ENCODE results near the gene TENM4. TPM values are rescaled to one million over a fixed set of nuclear protein-coding genes. Genes with fewer than 3 reads are reported as not detected.

TENM4 gene
- total and polyA plus RNA-seq, 2 of the 8 experiments (the other 6 are each of a cell fraction or from before 2014, with no cell fraction given), result 3.5 to 7.2 TPM

- Histone ChIP-seq H2BK12ac (ENCODE audit: low read depth, low read length) (no peak overlapping the region), H3K9me3 (ENCODE audit: insufficient read depth in 2 of 2, low read depth in 1 of 2, low read length in 1 of 2) (no peaks in the 10 kb centered on the region), H3K23ac (ENCODE audit: insufficient read length) (no peak overlapping the region), H3K18ac (ENCODE audit: extremely low read depth, low read length) (no peak overlapping the region), H2AFZ (ENCODE audit: low read length) (no peak overlapping the region), H2BK120ac (replicated peaks; ENCODE audit: low read depth, low read length) (no peak overlapping the region), H3K79me1 (ENCODE audit: low read depth, low read length) (no peaks in the 10 kb centered on the region), H3K4me3 (ENCODE audit: extremely low read depth in 1 of 4, insufficient read depth in 2 of 4, low read depth in 3 of 4, low read length in 4 of 4) (no peak overlapping the region), H3K4me1 (replicated peaks in 1 of 4; ENCODE audit: control insufficient read depth in 3 of 4, insufficient read depth in 4 of 4, low read length in 3 of 4) (peaks cover 2 to 22% (median 8%) of the 10 kb centered on the region in 4 experiments), H2BK5ac (ENCODE audit: low read depth, low read length) (no peak overlapping the region), H4K8ac (ENCODE audit: extremely low read depth, insufficient read depth, low read length) (no peak overlapping the region), H3K27me3 (replicated peaks in 1 of 4; ENCODE audit: control insufficient read depth in 3 of 4, extremely low read depth in 1 of 4, insufficient read depth in 3 of 4, low read length in 3 of 4) (no peaks in the 10 kb centered on the region), H3K4ac (replicated peaks; ENCODE audit: insufficient read length, low read depth, low read length) (no peak overlapping the region), H4K91ac (replicated peaks; ENCODE audit: insufficient read length, low read length) (no peak overlapping the region), H2BK15ac (ENCODE audit: low read length) (no peak overlapping the region), H3K4me2 (ENCODE audit: insufficient read depth in 1 of 2, low read depth in 2 of 2, low read length in 2 of 2) (no peak overlapping the region), H3K56ac (replicated peaks; ENCODE audit: insufficient read length, low read depth, low read length) (no peak overlapping the region), H3K14ac (ENCODE audit: insufficient read length) (no peak overlapping the region), H3K27ac (ENCODE audit: low read depth, low read length) (no peak overlapping the region), H3K23me2 (ENCODE audit: low read depth, low read length) (no peaks in the 10 kb centered on the region), H3K36me3 (ENCODE audit: control insufficient read depth in 2 of 4, insufficient read depth in 4 of 4, low read length in 3 of 4) (no peaks in the 10 kb centered on the region), H2BK20ac (ENCODE audit: low read length) (no peak overlapping the region), H2AK5ac (ENCODE audit: low read depth, low read length) (no peak overlapping the region), H4K5ac (ENCODE audit: insufficient read length, low read depth, low read length) (no peak overlapping the region), H3K9ac (replicated peaks in 1 of 4; ENCODE audit: extremely low read depth in 1 of 4, low read depth in 3 of 4, low read length in 3 of 4) (no peak overlapping the region), H4K20me1 (replicated peaks in 1 of 2; ENCODE audit: control insufficient read depth in 1 of 2, insufficient read depth in 2 of 2, low read length in 2 of 2) (no peaks in the 10 kb centered on the region), H3K79me2 (ENCODE audit: control insufficient read depth in 1 of 2, insufficient read depth in 2 of 2, low read length in 2 of 2) (no peaks in the 10 kb centered on the region)
- ChIA-PET POLR2A (ENCODE audit: partially characterized antibody) (no interaction called here), CTCF (ENCODE audit: partially characterized antibody) (interaction anchor here (0.5 to 5.8 kb wide), 8 partner anchors 8 to 425 kb away, joined by 3 to 32 read pairs (median 18); no protein-coding TSS in a partner anchor)
- WGBS, 2 experiments (ENCODE audit: extremely low coverage in 1 of 2, insufficient coverage in 1 of 2, insufficient read length in 1 of 2, insufficient replicate concordance in 2 of 2, low coverage in 1 of 2, low lambda C conversion rate in 2 of 2, missing lambda C conversion rate in 1 of 2), result 66% methylated on average over 4 of the region's 4 CpGs; no CpG with 5 or more reads in 1 of the 2 experiments
- DNase-seq (ENCODE audit: low read depth in 1 of 2, low spot score in 2 of 2) (no peak), FAIRE-seq (no peak)
- no peak for TF ChIP-seq EZH2 (IDR thresholded peaks at IDR 0.05; ENCODE audit: low read depth, low read length, severe bottlenecking)
- no peak for TF ChIP-seq JUND (IDR thresholded peaks at IDR 0.05; ENCODE audit: low read length)
- no peak for TF ChIP-seq CBX5 (IDR thresholded peaks at IDR 0.05; ENCODE audit: low read depth, low read length)
- TF ChIP-seq SP2 (IDR thresholded peaks at IDR 0.05; ENCODE audit: low read length), result no peak
- TF ChIP-seq E2F6 (IDR thresholded peaks at IDR 0.05), result no peak
- TF ChIP-seq MAFK (IDR thresholded peaks at IDR 0.05; ENCODE audit: low read depth, low read length), result no peak
- TF ChIP-seq ZNF274 (IDR thresholded peaks at IDR 0.05; ENCODE audit: borderline replicate concordance, extremely low read depth, low read length), result no peak
- no peak for TF ChIP-seq TAF1 (IDR thresholded peaks at IDR 0.05; ENCODE audit: low read depth, low read length)
- no peak for TF ChIP-seq CTBP2 (IDR thresholded peaks at IDR 0.05; ENCODE audit: borderline replicate concordance, insufficient read depth, insufficient read length, low read length)
- TF ChIP-seq RAD21 (IDR thresholded peaks at IDR 0.05 in 1 of 2, conservative IDR thresholded peaks at IDR 0.05 in 1 of 2; ENCODE audit: low read depth in 2 of 2, low read length in 2 of 2), result no peak
- no peak for TF ChIP-seq KDM1A (IDR thresholded peaks at IDR 0.05; ENCODE audit: borderline replicate concordance, low read length)
- TF ChIP-seq CREB1 (IDR thresholded peaks at IDR 0.05), result no peak
- no peak for TF ChIP-seq KDM5A (IDR thresholded peaks at IDR 0.05; ENCODE audit: low read length)
These were observed 370.3 kb downstream of the TENM4 start for GRCh38 chr11:79070518-79070917.
